Panc1 (cell line): ENCODE measurements around the gene CACNA1B. TPM values are rescaled to one million over a fixed set of nuclear protein-coding genes. Genes with fewer than 3 reads are reported as not detected.

Source experiments
- ATAC-seq: fragments of 200-7000 bp; cut with Tn5 transposase; 2 replicates; pipeline ENCODE4 v1.9.1; 2020; ENCODE audit warnings: mild to moderate bottlenecking, moderate library complexity
- BruUV-seq: library from RNA; stranded (reverse); fragments of 400-500 nt; replicated peaks from 2 replicates; lab custom pipeline; 2021; lab: Mats Ljungman, UMichigan
- CTCF ChIA-PET: fragments of 300-600 bp; sonication (Branson Sonifier 250); formaldehyde crosslinking; loops from one replicate; lab custom pipeline; 2022; ENCODE audit warnings: antibody characterized with exemption; lab: Charles Lee
- POLR2A ChIA-PET: fragments of 300-600 bp; sonication (Branson Sonifier 250); formaldehyde crosslinking; loops from one replicate; lab custom pipeline; 2022; ENCODE audit warnings: antibody characterized with exemption; lab: Charles Lee
- DNase-seq: peaks from one replicate; pipeline ENCODE4 v3.0.0-alpha.2; 2010; ENCODE audit warnings: low read depth, low spot score
- H3K27ac ChIP-seq: 2 replicates; pipeline ENCODE4 v1.5.1; 2011; ENCODE audit warnings: mild to moderate bottlenecking, low read length, inconsistent platforms
- H3K27me3 ChIP-seq: fragments of 200-500 bp; sonication (Bioruptor generic); 2 replicates; pipeline ENCODE4 v1.6.0; 2014; ENCODE audit warnings: low read length, inconsistent platforms; ENCODE audit not compliant: control insufficient read depth, insufficient read depth
- H3K36me3 ChIP-seq: fragments of 200-500 bp; sonication (Bioruptor generic); 2 replicates; pipeline ENCODE4 v1.5.1; 2014; ENCODE audit warnings: inconsistent platforms, mild to moderate bottlenecking, low read length, moderate library complexity; ENCODE audit not compliant: control insufficient read depth, insufficient read depth
- H3K4me1 ChIP-seq: 2 replicates; pipeline ENCODE4 v1.5.1; 2011; ENCODE audit warnings: inconsistent platforms, mild to moderate bottlenecking, low read length, moderate library complexity; ENCODE audit not compliant: control insufficient read depth, insufficient read depth
- H3K4me3 ChIP-seq, 2 experiments: 2 replicates each; pipeline ENCODE4 v1.5.1; 2011 to 2012; ENCODE audit warnings: low read depth in 2 of 2, low read length in 2 of 2, mild to moderate bottlenecking in 2 of 2, inconsistent platforms in 1 of 2, moderate library complexity in 1 of 2
- H3K9me3 ChIP-seq: fragments of 200-500 bp; sonication (Bioruptor generic); 2 replicates; pipeline ENCODE4 v1.5.1; 2014; ENCODE audit warnings: low read depth, mild to moderate bottlenecking, inconsistent platforms, low read length, moderate library complexity; ENCODE audit not compliant: control insufficient read depth, insufficient read depth
- CTCF ChIP-seq: fragments of 450-650 bp; IDR thresholded peaks from 2 replicates; pipeline ENCODE4 v1.5.1; 2017; ENCODE audit warnings: mild to moderate bottlenecking
- POLR2AphosphoS5 ChIP-seq: IDR thresholded peaks from 2 replicates; pipeline ENCODE4 v1.6.1; 2012; ENCODE audit warnings: mild to moderate bottlenecking, low read depth, low read length, moderate library complexity
- REST ChIP-seq, 2 experiments: IDR thresholded peaks; 2 replicates each; pipeline ENCODE4 v1.6.1; 2011 to 2012; ENCODE audit warnings: low read depth in 2 of 2, control low read depth in 1 of 2, low read length in 1 of 2, mild to moderate bottlenecking in 1 of 2, moderate library complexity in 1 of 2; ENCODE audit not compliant: insufficient read depth in 1 of 2
- SIN3A ChIP-seq: IDR thresholded peaks from 2 replicates; pipeline ENCODE4 v1.6.1; 2012; ENCODE audit warnings: low read depth, mild to moderate bottlenecking, low read length, moderate library complexity, borderline replicate concordance; ENCODE audit not compliant: insufficient read depth
- TCF7L2 ChIP-seq: IDR thresholded peaks from 2 replicates; pipeline ENCODE4 v1.6.1; 2011; ENCODE audit warnings: mild to moderate bottlenecking, low read depth, low read length, inconsistent platforms
- in situ Hi-C: cut with HindIII; loops from 2 replicates; pipeline ENCODE4 v1.10.0; 2016; ENCODE audit warnings: low sequenced_read_pairs, low pct_unique_long_range_greater_than_20kb
- intact Hi-C: fragments of 100-400 bp; cut with micrococcal nuclease; formaldehyde crosslinking; loops from one replicate; pipeline ENCODE4 v1.10.0; 2022; ENCODE audit not compliant: unreplicated experiment
- total RNA-seq: library from RNA; stranded (reverse); gene quantifications from one replicate; pipeline ENCODE4 v1.2.1, GENCODE V29; 2021; ENCODE audit not compliant: unreplicated experiment

CACNA1B gene
- total RNA-seq, 1 experiment from 2014 or later = 0.49 TPM

GRCh38 chr9:137951597-137952490 lies 74.3 kb downstream of the CACNA1B start:
- ATAC-seq (no peak), DNase-seq (no peak)
- Histone ChIP-seq H3K36me3 (no peaks in the 10 kb centered on the region), H3K27me3 (no peaks in the 10 kb centered on the region), H3K4me1 (no peaks in the 10 kb centered on the region), H3K27ac (no peak overlapping the region), H3K4me3 (no peak overlapping the region), H3K9me3 (no peaks in the 10 kb centered on the region)
- intact Hi-C loops = no loop called here
- POLR2A ChIA-PET = no interaction called here
- TF ChIP-seq TCF7L2 = no peak
- TF ChIP-seq REST (IDR thresholded peaks at IDR 0.05; ENCODE audit: insufficient read depth in 1 of 2, low read depth in 2 of 2, low read length in 1 of 2) = no peak
- TF ChIP-seq CTCF = no peak
- no peak for TF ChIP-seq SIN3A
- TF ChIP-seq POLR2AphosphoS5 = no peak
- CTCF ChIA-PET = no interaction called here
- in situ Hi-C loops = no loop called here
- no TSS peak for BruUV-seq

GRCh38 chr9:137952976-137953666 lies 75.5 kb downstream of the CACNA1B start:
- TF ChIP-seq REST (IDR thresholded peaks at IDR 0.05; ENCODE audit: insufficient read depth in 1 of 2, low read depth in 2 of 2, low read length in 1 of 2) = no peak
- no peak for TF ChIP-seq POLR2AphosphoS5
- TF ChIP-seq SIN3A = no peak
- TF ChIP-seq CTCF = no peak
- TF ChIP-seq TCF7L2 = no peak
- H3K4me3 ChIP-seq = no peak overlapping the region
- POLR2A ChIA-PET = no interaction called here
- BruUV-seq = no TSS peak
- intact Hi-C loops = no loop called here
- H3K36me3 ChIP-seq = no peaks in the 10 kb centered on the region
- no peak overlapping the region for H3K27ac ChIP-seq
- H3K27me3 ChIP-seq = no peaks in the 10 kb centered on the region
- CTCF ChIA-PET = no interaction called here
- in situ Hi-C loops = no loop called here
- H3K9me3 ChIP-seq = no peaks in the 10 kb centered on the region
- H3K4me1 ChIP-seq = no peaks in the 10 kb centered on the region
- ATAC-seq (no peak), DNase-seq (no peak)
